ENCODE results near the gene USH2A.

- TF ChIP-seq, protein P1, sequence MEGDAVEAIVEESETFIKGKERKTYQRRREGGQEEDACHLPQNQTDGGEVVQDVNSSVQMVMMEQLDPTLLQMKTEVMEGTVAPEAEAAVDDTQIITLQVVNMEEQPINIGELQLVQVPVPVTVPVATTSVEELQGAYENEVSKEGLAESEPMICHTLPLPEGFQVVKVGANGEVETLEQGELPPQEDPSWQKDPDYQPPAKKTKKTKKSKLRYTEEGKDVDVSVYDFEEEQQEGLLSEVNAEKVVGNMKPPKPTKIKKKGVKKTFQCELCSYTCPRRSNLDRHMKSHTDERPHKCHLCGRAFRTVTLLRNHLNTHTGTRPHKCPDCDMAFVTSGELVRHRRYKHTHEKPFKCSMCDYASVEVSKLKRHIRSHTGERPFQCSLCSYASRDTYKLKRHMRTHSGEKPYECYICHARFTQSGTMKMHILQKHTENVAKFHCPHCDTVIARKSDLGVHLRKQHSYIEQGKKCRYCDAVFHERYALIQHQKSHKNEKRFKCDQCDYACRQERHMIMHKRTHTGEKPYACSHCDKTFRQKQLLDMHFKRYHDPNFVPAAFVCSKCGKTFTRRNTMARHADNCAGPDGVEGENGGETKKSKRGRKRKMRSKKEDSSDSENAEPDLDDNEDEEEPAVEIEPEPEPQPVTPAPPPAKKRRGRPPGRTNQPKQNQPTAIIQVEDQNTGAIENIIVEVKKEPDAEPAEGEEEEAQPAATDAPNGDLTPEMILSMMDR (IDR thresholded peaks at IDR 0.05), result no peak
- TF ChIP-seq EP300 (IDR thresholded peaks at IDR 0.05), result no peak
- TF ChIP-seq POLR2A (IDR thresholded peaks at IDR 0.05; ENCODE audit: low read depth), result no peak
Measured at GRCh38 chr1:216325336-216325735, 97.9 kb downstream of the USH2A start.
